Measurements from ENCODE around the gene OTOG. TPM values are rescaled to one million over a fixed set of nuclear protein-coding genes. Genes with fewer than 3 reads are reported as not detected.

The OTOG gene
- total RNA-seq, 4 donors from 2014 or later: 0.09 TPM; not detected in 3

DNA sequence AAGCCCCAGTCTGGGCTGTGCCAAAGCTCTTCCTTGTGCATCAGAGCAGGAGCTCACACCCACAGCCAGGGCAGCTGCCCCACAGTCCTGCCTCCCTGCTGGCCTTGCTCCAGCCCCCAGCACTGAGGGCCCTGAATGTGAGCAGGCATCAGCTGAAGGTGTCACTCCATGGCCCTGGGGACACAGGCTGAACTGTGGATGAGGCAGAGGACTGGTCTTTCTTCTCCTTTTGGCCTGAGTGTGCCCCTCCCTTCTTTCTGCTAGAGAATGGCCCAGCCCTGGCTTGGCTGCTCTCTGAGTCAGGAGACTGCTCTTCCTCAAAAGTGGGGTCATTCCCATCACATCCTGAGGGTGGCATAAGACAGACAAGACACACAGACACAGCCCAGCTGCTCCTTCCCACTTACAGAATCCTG is 16.2 kb downstream of the OTOG start:
- peak in 1 of 3 donors; percentile 10 for DNase-seq
- no peak overlapping the region for H3K4me3 ChIP-seq
- H3K27me3 ChIP-seq: no peaks in the 10 kb centered on the region
- no peaks in the 10 kb centered on the region for H3K4me1 ChIP-seq
- H3K9me3 ChIP-seq: no peaks in the 10 kb centered on the region
- no peaks in the 10 kb centered on the region for H3K36me3 ChIP-seq
- TF ChIP-seq, protein P1, sequence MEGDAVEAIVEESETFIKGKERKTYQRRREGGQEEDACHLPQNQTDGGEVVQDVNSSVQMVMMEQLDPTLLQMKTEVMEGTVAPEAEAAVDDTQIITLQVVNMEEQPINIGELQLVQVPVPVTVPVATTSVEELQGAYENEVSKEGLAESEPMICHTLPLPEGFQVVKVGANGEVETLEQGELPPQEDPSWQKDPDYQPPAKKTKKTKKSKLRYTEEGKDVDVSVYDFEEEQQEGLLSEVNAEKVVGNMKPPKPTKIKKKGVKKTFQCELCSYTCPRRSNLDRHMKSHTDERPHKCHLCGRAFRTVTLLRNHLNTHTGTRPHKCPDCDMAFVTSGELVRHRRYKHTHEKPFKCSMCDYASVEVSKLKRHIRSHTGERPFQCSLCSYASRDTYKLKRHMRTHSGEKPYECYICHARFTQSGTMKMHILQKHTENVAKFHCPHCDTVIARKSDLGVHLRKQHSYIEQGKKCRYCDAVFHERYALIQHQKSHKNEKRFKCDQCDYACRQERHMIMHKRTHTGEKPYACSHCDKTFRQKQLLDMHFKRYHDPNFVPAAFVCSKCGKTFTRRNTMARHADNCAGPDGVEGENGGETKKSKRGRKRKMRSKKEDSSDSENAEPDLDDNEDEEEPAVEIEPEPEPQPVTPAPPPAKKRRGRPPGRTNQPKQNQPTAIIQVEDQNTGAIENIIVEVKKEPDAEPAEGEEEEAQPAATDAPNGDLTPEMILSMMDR (IDR thresholded peaks at IDR 0.05): peak in 1 of 6 experiments; percentile 4
- TF ChIP-seq POLR2A (IDR thresholded peaks at IDR 0.05): no peak
- no peak overlapping the region for H3K27ac ChIP-seq

DNA sequence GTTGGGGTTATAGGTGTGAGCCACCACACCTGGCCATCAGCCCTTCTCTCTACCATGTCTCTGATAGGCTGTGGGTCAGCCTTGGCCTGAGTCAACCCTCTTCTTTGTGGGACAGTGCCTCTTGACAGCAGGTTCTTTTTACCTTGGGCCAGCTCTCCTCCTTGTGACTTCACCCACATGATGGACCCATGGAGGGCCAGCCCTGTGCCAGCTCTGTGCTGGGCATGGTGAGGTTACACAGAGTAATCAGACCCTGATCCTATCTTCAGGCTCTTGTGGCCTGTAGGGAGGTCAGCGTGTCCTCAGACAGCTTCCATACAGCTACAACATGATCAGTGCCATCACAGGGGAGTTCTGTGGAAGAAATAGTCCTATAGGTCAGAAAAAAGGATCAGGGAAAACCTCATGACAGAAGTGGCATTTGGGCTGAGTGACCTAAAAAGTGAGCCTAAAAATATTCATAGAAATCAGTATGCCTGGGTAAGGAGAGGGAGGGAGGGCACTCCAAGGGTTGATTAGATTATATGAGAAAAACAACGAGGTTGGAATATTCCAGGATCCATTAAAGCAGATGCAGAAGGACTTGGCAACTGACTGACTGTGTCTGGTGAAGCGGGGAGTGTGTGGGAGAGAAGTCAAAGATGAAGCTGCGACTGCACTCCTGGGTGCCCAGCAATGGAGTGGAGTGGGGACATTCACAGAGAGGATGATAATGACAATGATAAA is 17.1 kb downstream of the OTOG start:
- no peaks in the 10 kb centered on the region for H3K27me3 ChIP-seq
- peak in 1 of 3 donors; percentile 3 for DNase-seq
- TF ChIP-seq POLR2A (IDR thresholded peaks at IDR 0.05): no peak
- TF ChIP-seq, protein P1 (IDR thresholded peaks at IDR 0.05): no peak

DNA sequence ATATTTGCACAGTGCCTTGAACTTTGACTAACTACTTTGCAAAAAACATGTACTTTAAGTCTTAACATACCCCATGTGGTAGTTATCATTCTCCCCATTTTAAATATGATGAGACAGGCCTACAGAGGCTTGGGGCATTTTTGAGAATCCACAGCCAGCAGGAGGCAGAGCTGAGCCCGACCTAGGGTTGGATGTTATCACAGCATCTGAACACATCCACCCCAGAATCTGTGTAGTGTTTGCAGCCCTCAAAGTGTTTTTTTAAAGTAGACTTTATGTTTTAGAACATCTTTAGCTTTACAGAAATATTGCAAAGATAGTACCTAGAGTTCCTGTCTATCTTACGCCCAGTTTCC is 17.6 kb downstream of the OTOG start:
- Histone ChIP-seq H3K4me1 (no peaks in the 10 kb centered on the region), H3K36me3 (no peaks in the 10 kb centered on the region), H3K27me3 (no peaks in the 10 kb centered on the region), H3K27ac (no peak overlapping the region), H3K4me3 (no peak overlapping the region), H3K9me3 (no peaks in the 10 kb centered on the region)
- TF ChIP-seq POLR2A (IDR thresholded peaks at IDR 0.05): no peak
- TF ChIP-seq, protein P1 (IDR thresholded peaks at IDR 0.05): peak in 2 of 6 experiments; percentile 11 to 16
- no peak for DNase-seq

More for the DNA sequence above, 17.1 kb downstream of the OTOG start:
- Histone ChIP-seq H3K4me1 (no peaks in the 10 kb centered on the region), H3K9me3 (no peaks in the 10 kb centered on the region), H3K36me3 (no peaks in the 10 kb centered on the region), H3K4me3 (no peak overlapping the region), H3K27ac (no peak overlapping the region)

DNA sequence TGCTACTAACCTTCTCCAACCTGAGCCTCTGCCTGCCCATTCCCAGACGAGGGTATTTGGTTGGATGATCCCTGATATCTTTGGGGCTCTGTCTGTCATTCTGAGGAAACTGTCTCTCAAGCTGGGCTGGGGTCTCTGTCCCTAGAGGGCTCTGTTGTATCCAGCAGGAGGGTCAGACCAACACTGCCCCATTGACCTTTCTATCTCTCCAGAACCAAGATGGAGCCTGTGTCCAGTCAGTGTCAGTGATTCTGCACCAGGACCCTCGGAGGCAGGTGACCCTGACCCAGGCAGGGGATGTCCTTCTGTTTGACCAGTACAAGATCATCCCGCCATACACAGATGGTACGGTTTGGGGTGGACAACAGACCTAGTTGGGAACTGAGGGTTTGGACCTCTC is 21.9 kb downstream of the OTOG start:
- no peaks in the 10 kb centered on the region for H3K36me3 ChIP-seq
- no peak overlapping the region for H3K27ac ChIP-seq
- DNase-seq: peak in 1 of 3 donors; percentile 6
- TF ChIP-seq, protein P1 (IDR thresholded peaks at IDR 0.05): no peak
- TF ChIP-seq POLR2A (IDR thresholded peaks at IDR 0.05): no peak
- H3K27me3 ChIP-seq: no peaks in the 10 kb centered on the region
- H3K9me3 ChIP-seq: no peaks in the 10 kb centered on the region
- H3K4me1 ChIP-seq: no peaks in the 10 kb centered on the region
- no peak overlapping the region for H3K4me3 ChIP-seq

DNA sequence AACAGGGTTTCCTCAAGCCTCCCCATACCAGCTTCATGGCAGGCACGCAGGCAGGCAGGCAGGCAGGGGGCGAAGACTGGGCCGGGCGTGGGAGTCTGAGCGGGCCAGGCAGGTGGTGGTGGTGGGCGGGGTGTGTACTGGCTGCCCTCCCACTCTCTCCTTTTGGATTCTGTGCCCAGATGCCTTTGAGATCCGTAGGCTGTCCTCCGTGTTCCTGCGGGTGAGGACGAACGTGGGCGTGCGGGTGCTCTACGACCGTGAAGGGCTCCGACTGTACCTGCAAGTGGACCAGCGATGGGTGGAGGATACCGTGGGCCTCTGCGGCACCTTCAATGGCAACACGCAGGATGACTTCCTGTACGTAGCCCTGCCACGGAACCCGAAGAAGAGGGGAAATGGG is 23.0 kb downstream of the OTOG start:
- H3K27ac ChIP-seq: no peak overlapping the region
- H3K4me1 ChIP-seq: no peaks in the 10 kb centered on the region
- no peaks in the 10 kb centered on the region for H3K9me3 ChIP-seq
- DNase-seq: peak in 1 of 3 donors; percentile 9
- H3K27me3 ChIP-seq: no peaks in the 10 kb centered on the region
- H3K4me3 ChIP-seq: no peak overlapping the region
- TF ChIP-seq, protein P1 (IDR thresholded peaks at IDR 0.05): no peak
- no peak for TF ChIP-seq POLR2A (IDR thresholded peaks at IDR 0.05)
- no peaks in the 10 kb centered on the region for H3K36me3 ChIP-seq

Measured in Peyer's patch (tissue), 4 donors.